HuH-7.5 (cell line): ENCODE results near the gene APAF1.
A peak's percentile ranks its signal among the peaks of the same experiment; 100 is the strongest.

Source experiments
- DNase-seq: peaks from one replicate; pipeline ENCODE4 v3.0.0; 2011; ENCODE audit warnings: low spot score

The APAF1 gene

DNA sequence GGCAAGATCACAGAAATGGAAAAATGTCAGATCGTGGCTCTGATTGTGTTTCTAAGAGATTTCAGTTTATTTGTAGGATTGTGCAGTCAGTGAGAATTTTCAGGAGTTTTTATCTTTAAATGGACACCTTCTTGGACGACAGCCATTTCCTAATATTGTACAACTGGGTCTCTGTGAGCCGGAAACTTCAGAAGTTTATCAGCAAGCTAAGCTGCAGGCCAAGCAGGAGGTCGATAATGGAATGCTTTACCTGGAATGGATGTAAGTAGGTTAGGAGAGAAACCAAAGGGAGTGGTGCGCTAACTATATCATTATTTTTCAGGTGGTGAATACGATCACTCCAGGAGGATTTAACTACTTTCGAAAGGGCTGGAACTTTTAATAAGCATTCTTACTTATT, 26.4 kb downstream of the APAF1 start:
- DNase-seq = no peak

DNA sequence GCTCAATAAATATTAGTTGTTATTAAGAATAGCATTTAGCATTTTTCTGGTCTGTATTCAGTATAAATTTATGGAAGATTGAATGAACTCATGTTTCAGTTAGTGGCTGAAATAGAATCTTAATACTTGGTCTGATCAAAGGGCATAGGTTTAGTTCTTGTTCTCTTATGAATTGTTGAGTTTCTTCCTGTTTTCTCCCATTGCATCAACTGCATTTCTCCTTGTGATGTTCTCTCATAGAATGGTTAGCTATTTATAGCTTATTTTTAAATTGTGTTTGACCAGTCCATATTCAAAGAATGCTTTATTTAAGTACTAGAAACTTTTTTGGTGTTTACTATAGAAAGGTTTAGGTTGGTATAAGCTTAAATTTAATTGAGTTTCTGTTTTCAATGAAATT, 29.8 kb downstream of the APAF1 start:
- DNase-seq = no peak

- DNase-seq = no peak
Observed at GRCh38 chr12:98678236-98678945, 33.3 kb downstream of the APAF1 start.

- DNase-seq = no peak
Observed at GRCh38 chr12:98678946-98679610, 34.0 kb downstream of the APAF1 start.

DNA sequence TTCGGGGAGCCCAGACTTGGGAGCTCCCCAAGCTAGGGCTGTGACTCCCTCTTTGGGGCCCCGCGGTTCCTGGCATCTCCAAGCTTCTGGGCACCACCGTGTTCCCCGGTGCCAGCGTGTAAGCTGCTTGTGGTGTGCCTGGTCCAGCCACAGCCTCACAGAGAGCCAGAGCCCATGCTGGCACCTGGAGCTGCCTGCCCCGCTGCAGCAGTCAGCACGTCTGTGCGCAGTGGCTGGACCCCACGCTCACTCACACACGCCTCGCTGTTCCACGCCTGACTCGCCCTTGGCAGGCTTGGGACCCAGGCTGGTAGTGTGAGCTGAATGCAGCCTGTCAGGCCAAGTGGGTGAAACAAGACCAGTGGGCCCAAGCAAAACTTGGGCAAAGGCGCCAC, 34.5 kb downstream of the APAF1 start:
- DNase-seq = no peak

GRCh38 chr12:98684199-98684598, 39.1 kb downstream of the APAF1 start:
- no peak for DNase-seq

DNA sequence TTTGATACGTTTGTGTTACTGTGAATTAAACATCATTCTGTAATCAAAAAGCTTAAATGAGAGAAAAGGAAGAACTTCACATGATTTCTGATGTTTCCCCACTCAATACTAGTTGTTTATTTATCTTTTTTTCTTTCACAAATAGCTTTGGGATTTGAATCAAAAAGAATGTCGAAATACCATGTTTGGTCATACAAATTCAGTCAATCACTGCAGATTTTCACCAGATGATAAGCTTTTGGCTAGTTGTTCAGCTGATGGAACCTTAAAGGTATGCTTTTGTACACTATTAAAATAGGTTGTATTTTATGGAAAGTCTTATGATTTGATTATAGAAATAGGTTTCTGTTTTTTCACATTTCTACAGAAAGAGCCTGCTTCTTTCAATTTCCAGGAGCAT, 41.5 kb downstream of the APAF1 start:
- DNase-seq = no peak

GRCh38 chr12:98691351-98691750, 46.3 kb downstream of the APAF1 start:
- DNase-seq = no peak

DNA sequence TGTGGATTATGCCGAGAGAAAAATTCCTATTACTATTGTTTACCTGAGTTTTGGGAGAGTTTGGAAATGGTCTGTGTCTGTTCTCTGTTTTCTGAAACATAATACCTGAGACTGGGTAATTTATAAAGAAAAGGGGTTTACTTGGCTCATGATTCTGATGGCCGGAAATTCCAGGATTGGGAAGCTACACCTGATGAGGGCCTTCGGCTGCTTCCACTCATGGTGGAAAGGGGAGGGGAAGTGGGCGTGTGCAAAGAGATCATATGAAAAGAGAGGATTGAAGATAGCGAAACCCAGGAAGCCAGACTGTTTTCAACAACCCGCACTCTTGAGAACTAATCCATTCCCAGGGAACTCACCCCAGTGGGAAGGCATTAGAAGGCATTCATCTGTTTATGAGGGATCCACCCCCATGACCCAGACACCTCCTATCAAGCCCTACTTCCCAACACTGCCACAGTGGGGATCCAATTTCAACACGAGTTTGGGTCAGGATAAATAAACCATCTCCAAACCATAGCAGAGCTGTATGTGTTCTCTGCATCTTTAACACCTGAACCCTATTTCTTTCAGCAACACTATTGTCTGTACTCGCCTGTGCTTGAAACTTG, 51.1 kb downstream of the APAF1 start:
- DNase-seq = no peak

DNA sequence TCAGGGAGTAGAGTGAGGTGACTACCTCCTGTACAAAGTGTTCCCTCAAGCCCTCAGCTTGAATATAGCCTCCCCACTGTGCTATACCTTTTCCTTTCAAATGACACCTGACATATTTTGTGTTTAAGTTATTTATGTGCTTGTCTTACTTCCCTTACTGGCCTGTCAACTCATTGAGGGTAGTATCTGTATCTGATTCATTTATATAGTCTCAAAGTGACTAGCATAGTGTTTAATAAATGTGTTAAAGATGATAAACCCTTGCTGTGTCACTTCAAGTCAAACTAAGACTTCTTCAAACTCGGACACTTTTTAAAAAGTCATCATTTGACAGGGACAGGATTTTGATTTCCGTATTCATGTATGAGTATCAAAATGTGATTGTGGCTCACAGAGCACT, 52.1 kb downstream of the APAF1 start:
- DNase-seq = no peak

DNA sequence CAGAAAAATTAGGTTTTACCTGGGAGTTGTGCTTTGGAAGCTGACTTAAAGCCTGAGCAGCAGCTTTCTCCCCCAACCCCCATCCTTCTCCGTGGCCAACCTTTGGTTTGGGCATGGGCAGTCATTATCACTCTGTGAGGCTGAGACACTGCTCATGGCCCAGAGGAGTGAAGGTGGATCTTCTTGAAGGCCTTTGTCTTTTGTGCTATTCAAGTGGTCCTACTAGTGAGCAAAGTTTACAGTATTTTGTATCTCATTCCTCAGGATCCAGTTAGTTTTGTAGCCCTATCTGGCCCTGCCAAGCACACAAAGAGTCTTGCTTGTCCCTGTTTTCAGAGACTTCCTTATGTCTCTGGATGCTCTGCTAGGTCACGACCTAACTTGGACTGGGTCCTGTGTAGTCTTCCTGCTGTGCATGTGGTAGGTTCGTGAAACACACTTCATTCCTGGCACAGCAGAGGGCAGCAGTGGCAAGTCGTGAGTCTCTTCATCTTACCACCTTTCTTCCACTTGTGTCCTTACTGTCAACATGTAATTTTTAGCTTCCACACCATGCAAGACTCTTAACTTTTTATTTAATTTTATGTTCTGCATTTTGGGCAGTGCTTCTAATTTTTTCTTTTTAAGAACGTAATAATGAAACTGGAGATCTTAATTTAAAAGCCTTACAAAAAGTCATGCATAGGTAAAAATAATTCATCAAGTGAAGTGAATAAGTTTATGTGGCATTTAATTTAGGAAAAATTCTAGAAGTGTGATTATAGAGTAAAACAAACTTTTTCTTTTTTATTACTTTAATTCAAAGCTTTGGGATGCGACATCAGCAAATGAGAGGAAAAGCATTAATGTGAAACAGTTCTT, 53.7 kb downstream of the APAF1 start:
- peak; percentile 38 for DNase-seq

DNA sequence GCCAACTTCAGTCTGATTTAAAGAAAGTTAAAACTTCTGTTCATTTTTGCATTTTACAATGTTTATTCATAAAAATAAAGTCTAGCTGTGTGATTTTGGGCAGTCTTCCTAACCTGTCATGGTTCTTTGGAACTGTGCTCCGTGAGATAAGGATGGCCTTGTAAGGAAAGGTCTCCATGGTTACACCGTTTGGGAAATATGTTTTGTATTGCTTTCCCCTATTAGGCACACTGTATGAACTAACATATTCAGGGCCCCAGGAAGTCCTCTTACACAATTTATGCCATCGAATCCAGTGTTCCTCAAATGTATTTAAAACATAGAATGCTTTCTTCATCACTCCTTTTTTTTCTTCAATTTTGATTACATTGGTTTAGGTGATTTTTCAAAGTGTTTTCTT, 54.5 kb downstream of the APAF1 start:
- DNase-seq = no peak

GRCh38 chr12:98701166-98701565, 56.1 kb downstream of the APAF1 start:
- no peak for DNase-seq

DNA sequence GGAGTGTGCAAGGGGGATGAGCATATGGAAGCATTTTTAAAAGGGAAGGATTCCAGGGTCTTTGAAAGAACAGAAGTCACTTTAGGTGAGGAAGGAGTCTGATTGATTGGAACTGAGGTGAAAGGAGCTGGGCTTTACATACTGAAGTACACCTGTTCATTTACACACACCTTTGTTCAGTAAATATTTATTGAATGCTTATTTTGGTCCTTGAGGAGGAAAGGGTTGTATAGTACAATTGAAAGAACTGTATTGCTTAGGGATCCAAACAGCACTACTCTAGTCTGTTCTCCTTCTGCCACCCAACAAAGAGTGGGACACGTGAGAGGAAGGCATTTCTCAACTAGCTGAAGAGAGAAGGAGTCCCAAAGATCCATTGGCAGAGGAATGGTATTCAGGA, 63.9 kb downstream of the APAF1 start:
- no peak for DNase-seq

DNA sequence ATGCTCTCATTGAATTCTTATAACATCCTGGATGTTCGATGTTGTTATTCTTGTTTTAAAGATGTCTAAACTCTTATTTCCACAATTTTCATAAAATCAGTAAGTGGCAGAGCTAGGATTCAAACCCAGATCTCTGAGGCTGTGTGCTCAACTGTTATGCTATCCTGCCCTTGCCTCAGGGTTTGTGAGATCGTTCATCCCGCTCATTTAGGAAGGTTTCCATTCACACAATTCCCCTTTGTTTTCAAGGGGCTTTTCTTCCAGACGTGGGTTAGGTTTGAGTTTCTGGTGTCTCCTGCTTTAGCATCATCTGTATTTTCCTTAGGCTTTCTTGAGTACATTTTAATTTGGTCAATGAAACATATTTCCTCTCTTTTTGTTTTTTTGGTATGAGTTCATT, 69.3 kb downstream of the APAF1 start:
- DNase-seq = no peak

GRCh38 chr12:98719515-98720504, 74.7 kb downstream of the APAF1 start:
- no peak for DNase-seq

GRCh38 chr12:98721204-98721702, 76.2 kb downstream of the APAF1 start:
- DNase-seq = no peak

DNA sequence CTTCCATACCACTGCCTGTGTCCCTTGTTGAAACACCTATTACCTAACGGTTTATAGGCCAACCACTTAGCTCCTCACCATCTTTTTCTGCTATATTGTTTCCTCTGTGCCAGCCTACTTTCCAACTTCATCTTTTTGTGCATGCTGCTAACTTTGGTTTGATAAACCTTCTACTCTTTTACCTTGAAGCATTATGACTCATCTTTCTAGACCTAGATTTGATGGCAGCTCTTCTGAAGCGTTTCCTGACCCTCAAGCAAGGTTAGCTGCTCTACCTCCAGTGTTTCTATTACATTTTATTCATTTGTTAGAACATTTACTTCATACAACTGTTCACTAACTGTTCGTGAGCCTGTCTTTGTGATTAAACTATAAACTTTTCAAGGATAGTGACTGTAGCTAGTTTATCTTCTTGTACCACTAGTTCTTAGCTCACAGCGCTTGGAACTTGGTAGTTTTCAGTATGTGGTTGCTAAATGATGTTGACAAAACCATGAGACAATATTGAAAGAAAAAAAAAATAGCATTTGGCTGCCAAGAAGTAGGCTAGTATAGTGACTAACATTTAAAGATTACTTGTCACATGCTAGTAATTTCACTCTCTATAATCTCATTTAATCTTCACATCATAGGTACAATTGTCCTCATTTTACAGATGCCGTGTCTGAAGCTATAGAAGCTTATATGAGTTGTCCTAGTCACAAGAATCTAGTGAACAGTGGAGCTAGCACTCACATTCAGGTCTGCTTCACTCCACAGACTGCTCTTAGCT, 79.5 kb downstream of the APAF1 start:
- DNase-seq = no peak

- DNase-seq = peak; percentile 39
Observed at GRCh38 chr12:98725476-98726247, 80.6 kb downstream of the APAF1 start.

- DNase-seq = no peak
Observed at GRCh38 chr12:98727196-98727595, 82.1 kb downstream of the APAF1 start.
